Caco-2 (cell line): ENCODE results near the gene LRRC8A. TPM values are rescaled to one million over a fixed set of nuclear protein-coding genes. Genes with fewer than 3 reads are reported as not detected.

ENCODE experiments used
- BruUV-seq: library from RNA; stranded (reverse); fragments of 400-500 nt; replicated peaks from 2 replicates; lab custom pipeline; 2021; lab: Mats Ljungman, UMichigan
- CTCF ChIA-PET: fragments of 300-600 bp; sonication (Branson Sonifier 250); formaldehyde crosslinking; loops from one replicate; lab custom pipeline; 2022; ENCODE audit warnings: antibody characterized with exemption; lab: Charles Lee
- POLR2A ChIA-PET: fragments of 300-600 bp; sonication (Branson Sonifier 250); formaldehyde crosslinking; loops from one replicate; lab custom pipeline; 2022; ENCODE audit warnings: antibody characterized with exemption; lab: Charles Lee
- DNase-seq, 2 experiments: peaks; one replicate each; pipeline versions ENCODE4 v3.0.0 to v3.0.0-alpha.2; 2020 to 2022
- H3K27me3 ChIP-seq: replicated peaks from 2 replicates; pipeline ENCODE4 v1.6.0; 2011; ENCODE audit warnings: low read length; ENCODE audit not compliant: control insufficient read depth, insufficient read depth
- H3K36me3 ChIP-seq: 2 replicates; pipeline ENCODE4 v1.5.1; 2011; ENCODE audit warnings: low read length; ENCODE audit not compliant: control insufficient read depth, insufficient read depth
- H3K4me1 ChIP-seq: fragments of 250-450 bp; sonication (Bioruptor Pico); 2 replicates; pipeline ENCODE4 v1.5.1; 2020; ENCODE audit warnings: mild to moderate bottlenecking
- H3K4me3 ChIP-seq: 2 replicates; pipeline ENCODE4 v1.5.1; 2011; ENCODE audit warnings: low read depth, mild to moderate bottlenecking, control low read depth, low read length
- H3K9me3 ChIP-seq: fragments of 250-450 bp; sonication (Bioruptor Pico); 2 replicates; pipeline ENCODE4 v1.5.1; 2020; ENCODE audit warnings: mild to moderate bottlenecking, moderate library complexity
- H3K27ac Mint-ChIP-seq: one replicate; pipeline ENCODE4 v1.8.0; 2022; ENCODE audit warnings: mixed read lengths; ENCODE audit not compliant: unreplicated experiment
- H3K27me3 Mint-ChIP-seq: one replicate; pipeline ENCODE4 v1.8.0; 2022; ENCODE audit warnings: mixed read lengths; ENCODE audit not compliant: insufficient read depth, unreplicated experiment
- H3K36me3 Mint-ChIP-seq: one replicate; pipeline ENCODE4 v1.8.0; 2022; ENCODE audit warnings: mild to moderate bottlenecking, mixed read lengths; ENCODE audit not compliant: insufficient read depth, unreplicated experiment
- H3K4me1 Mint-ChIP-seq: one replicate; pipeline ENCODE4 v1.8.0; 2022; ENCODE audit warnings: low read depth, mixed read lengths; ENCODE audit not compliant: unreplicated experiment
- H3K4me3 Mint-ChIP-seq: one replicate; pipeline ENCODE4 v1.8.0; 2022; ENCODE audit warnings: mild to moderate bottlenecking, moderate library complexity, mixed read lengths; ENCODE audit not compliant: unreplicated experiment
- H3K9me3 Mint-ChIP-seq: one replicate; pipeline ENCODE4 v1.8.0; 2022; ENCODE audit warnings: mixed read lengths; ENCODE audit not compliant: unreplicated experiment
- intact Hi-C: fragments of 100-400 bp; cut with micrococcal nuclease; formaldehyde crosslinking; loops from one replicate; pipeline ENCODE4 v1.10.0; 2022; ENCODE audit not compliant: unreplicated experiment
- total RNA-seq: library from RNA; stranded (reverse); gene quantifications from 2 replicates; pipeline ENCODE4 v1.2.3, GENCODE V29; 2022
- TF ChIP-seq, protein P1 (sequence below), 2 experiments: fragments of 200-600 bp in 1 of 2; IDR thresholded peaks; 1 replicate in 1 of 2; 2 replicates in 1 of 2; pipeline versions ENCODE4 v1.5.1 to v1.8.0; 2011 to 2022; ENCODE audit warnings: antibody characterized with exemption in 1 of 2, control low read depth in 1 of 2, inconsistent platforms in 1 of 2, low read depth in 1 of 2, low read length in 1 of 2, mild to moderate bottlenecking in 1 of 2, moderate library complexity in 1 of 2; ENCODE audit not compliant: insufficient read depth in 1 of 2, severe bottlenecking in 1 of 2, unreplicated experiment in 1 of 2

Gene LRRC8A
- total RNA-seq, 1 experiment from 2014 or later = 21.9 TPM

DNA sequence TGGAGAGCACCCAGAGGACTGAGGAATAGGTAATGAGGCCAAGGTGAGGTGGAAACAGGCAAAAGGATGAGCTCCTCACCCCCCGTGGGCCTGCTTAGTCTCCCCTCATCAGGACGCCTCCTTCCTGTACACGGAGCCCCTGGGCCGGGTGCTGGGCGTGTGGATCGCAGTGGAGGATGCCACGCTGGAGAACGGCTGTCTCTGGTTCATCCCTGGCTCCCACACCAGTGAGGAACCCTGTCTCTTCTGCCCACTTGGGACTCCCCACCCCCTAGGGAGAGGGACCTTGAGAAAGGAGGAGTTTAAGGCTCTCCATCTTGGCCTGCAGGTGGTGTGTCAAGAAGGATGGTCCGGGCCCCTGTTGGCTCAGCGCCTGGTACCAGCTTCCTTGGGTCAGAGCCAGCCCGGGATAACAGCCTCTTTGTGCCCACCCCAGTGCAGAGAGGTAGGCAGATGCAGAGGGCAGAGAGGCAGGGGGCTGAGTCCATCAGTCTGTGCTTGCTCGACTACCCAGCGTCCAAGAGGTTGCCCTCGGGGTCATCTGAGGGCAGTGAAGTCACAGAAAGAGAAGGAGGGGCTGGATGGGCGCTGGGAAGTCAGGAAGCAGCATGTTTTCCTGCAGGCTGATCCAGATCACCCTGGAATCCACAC lies 58.5 kb downstream of the LRRC8A start:
- H3K27ac Mint-ChIP-seq = no peak overlapping the region
- CTCF ChIA-PET = no interaction called here
- DNase-seq = no peak

DNA sequence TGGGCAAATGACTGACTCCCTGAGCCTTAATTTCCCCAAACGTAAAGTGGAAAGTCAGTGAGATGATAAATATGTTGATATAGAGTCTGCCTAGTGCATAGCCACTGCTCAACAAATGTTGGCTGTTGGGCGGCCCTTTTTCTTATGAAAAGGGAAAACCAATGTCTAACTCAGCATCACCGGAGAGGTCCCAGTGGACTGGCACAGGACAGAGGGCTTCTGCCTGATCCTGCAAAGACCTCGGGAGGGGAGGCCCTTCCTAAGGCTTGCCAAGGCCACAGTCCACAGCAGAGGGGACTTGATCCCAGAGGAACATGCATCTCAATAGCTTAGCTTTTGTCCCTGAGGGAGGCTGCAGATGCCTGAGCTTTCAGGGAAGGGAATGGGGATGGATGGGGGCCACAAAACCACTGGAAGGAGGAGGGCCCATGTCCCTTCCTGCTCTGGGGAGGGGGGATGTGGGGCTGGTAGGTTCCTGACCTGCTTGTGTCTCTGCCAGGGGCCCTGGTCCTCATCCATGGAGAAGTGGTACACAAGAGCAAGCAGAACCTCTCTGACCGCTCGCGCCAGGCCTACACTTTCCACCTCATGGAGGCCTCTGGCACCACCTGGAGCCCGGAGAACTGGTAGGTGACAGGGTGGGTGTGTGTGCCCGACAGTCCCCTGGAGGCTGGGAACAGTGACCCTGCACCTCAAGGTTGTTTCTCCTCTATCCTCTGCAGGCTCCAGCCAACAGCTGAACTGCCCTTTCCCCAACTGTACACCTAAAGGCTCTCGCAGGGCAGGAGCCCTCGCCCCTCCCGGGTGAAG lies 59.2 kb downstream of the LRRC8A start:
- POLR2A ChIA-PET = interaction anchor here (0.6 kb wide), 1 partner anchor 33 kb away, joined by 3 read pairs; no protein-coding TSS in a partner anchor
- CTCF ChIA-PET = no interaction called here
- H3K4me3 Mint-ChIP-seq = no peak overlapping the region

More for the DNA sequence above, 58.5 kb downstream of the LRRC8A start:
- Histone ChIP-seq H3K27me3 (no peaks in the 10 kb centered on the region), H3K4me1 (peaks cover 19% of the 10 kb centered on the region), H3K9me3 (no peaks in the 10 kb centered on the region), H3K36me3 (no peaks in the 10 kb centered on the region), H3K4me3 (no peak overlapping the region)
- Mint-ChIP-seq H3K36me3 (peaks cover 6% of the 10 kb centered on the region), H3K27me3 (no peaks in the 10 kb centered on the region), H3K4me1 (peaks cover 10% of the 10 kb centered on the region), H3K9me3 (no peaks in the 10 kb centered on the region), H3K4me3 (no peak overlapping the region)
- no TSS peak for BruUV-seq
- POLR2A ChIA-PET = no interaction called here
- TF ChIP-seq, protein P1, sequence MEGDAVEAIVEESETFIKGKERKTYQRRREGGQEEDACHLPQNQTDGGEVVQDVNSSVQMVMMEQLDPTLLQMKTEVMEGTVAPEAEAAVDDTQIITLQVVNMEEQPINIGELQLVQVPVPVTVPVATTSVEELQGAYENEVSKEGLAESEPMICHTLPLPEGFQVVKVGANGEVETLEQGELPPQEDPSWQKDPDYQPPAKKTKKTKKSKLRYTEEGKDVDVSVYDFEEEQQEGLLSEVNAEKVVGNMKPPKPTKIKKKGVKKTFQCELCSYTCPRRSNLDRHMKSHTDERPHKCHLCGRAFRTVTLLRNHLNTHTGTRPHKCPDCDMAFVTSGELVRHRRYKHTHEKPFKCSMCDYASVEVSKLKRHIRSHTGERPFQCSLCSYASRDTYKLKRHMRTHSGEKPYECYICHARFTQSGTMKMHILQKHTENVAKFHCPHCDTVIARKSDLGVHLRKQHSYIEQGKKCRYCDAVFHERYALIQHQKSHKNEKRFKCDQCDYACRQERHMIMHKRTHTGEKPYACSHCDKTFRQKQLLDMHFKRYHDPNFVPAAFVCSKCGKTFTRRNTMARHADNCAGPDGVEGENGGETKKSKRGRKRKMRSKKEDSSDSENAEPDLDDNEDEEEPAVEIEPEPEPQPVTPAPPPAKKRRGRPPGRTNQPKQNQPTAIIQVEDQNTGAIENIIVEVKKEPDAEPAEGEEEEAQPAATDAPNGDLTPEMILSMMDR (IDR thresholded peaks at IDR 0.05; ENCODE audit: insufficient read depth in 1 of 2, low read depth in 1 of 2, low read length in 1 of 2, severe bottlenecking in 1 of 2, unreplicated experiment in 1 of 2) = no peak
- intact Hi-C loops = no loop called here

More for the DNA sequence above, 59.2 kb downstream of the LRRC8A start:
- TF ChIP-seq, protein P1 (IDR thresholded peaks at IDR 0.05; ENCODE audit: insufficient read depth in 1 of 2, low read depth in 1 of 2, low read length in 1 of 2, severe bottlenecking in 1 of 2, unreplicated experiment in 1 of 2) = no peak
- intact Hi-C loops = no loop called here
- H3K36me3 ChIP-seq = no peaks in the 10 kb centered on the region
- H3K4me1 Mint-ChIP-seq = peaks cover 17% of the 10 kb centered on the region
- no peaks in the 10 kb centered on the region for H3K27me3 Mint-ChIP-seq
- no peaks in the 10 kb centered on the region for H3K27me3 ChIP-seq
- DNase-seq = no peak
- H3K9me3 Mint-ChIP-seq = no peaks in the 10 kb centered on the region
- H3K9me3 ChIP-seq = no peaks in the 10 kb centered on the region
- H3K4me1 ChIP-seq = peaks cover 20% of the 10 kb centered on the region
- H3K27ac Mint-ChIP-seq = no peak overlapping the region
- no TSS peak for BruUV-seq
- H3K4me3 ChIP-seq = no peak overlapping the region
- peaks cover 6% of the 10 kb centered on the region for H3K36me3 Mint-ChIP-seq
